ENCODE results near the gene B4GALT2.

B4GALT2 gene

DNA sequence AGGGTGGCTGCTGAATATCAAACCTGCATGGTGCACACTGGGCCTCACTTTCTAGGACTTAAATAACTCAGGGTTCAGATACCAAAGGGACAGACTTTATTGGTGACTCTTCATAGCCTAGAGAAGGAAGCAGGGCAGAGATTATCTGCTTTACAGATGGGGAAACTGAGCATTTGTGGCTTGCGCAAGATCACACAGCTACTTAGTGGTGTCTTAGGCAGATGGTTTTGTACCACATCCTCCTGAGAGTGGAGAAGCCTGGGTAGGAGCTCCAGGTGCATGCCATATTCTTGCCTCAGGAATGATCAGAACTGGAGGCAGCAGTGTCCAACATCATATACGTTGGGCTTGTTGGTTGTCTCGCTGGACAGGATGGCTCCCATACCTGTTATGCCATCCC, 16.0 kb upstream of the B4GALT2 start:
- no peak for DNase-seq (ENCODE audit: low read depth)
- TF ChIP-seq, protein P1, sequence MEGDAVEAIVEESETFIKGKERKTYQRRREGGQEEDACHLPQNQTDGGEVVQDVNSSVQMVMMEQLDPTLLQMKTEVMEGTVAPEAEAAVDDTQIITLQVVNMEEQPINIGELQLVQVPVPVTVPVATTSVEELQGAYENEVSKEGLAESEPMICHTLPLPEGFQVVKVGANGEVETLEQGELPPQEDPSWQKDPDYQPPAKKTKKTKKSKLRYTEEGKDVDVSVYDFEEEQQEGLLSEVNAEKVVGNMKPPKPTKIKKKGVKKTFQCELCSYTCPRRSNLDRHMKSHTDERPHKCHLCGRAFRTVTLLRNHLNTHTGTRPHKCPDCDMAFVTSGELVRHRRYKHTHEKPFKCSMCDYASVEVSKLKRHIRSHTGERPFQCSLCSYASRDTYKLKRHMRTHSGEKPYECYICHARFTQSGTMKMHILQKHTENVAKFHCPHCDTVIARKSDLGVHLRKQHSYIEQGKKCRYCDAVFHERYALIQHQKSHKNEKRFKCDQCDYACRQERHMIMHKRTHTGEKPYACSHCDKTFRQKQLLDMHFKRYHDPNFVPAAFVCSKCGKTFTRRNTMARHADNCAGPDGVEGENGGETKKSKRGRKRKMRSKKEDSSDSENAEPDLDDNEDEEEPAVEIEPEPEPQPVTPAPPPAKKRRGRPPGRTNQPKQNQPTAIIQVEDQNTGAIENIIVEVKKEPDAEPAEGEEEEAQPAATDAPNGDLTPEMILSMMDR (IDR thresholded peaks at IDR 0.05; ENCODE audit: low read depth, low read length, missing control alignments): no peak
- no peak overlapping the region for H3K4me3 ChIP-seq (ENCODE audit: low read depth, low read length)

DNA sequence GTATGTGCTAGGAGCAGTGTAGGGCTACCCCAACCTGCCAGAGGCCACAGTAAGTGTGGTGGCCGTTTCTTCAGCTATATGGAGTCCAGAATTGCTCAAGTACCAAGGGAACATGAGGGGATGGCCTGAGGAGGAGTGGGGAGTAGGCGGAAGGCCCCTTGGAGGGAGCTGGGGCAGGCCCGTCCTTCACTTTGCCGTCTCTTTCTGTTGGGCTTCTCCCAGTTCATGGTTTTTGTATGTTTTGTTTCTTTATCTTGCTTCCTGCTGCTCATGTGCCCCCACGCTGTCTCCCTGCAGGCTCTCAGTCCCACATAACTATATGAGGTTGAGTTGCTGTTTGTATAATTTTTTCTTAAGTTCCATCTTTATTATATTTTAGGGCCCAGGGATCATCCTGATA, 15.1 kb upstream of the B4GALT2 start:
- DNase-seq (ENCODE audit: low read depth): no peak
- H3K4me3 ChIP-seq (ENCODE audit: low read depth, low read length): no peak overlapping the region
- TF ChIP-seq, protein P1 (IDR thresholded peaks at IDR 0.05; ENCODE audit: low read depth, low read length, missing control alignments): no peak

DNA sequence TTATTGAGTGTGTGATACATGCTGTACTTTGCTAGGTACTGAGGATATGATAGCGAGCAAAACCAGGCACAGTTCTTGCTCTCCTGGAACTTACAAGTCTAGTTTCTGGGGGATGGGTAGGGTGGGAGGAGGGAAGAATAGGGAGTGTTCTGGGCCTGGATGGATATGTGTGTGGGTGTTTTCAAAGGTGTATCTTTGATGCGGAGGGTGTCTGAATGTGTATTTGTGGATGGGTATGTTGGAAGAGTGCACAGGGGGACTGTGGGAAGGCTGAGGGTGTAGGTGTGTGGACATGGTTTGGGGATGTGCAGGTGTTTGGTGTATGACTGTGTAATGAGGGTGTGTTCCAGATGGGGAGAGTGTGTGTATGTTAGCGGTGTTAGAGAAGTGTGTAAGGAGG, 13.7 kb upstream of the B4GALT2 start:
- H3K4me3 ChIP-seq (ENCODE audit: low read depth, low read length): no peak overlapping the region
- DNase-seq (ENCODE audit: low read depth): no peak
- TF ChIP-seq, protein P1 (IDR thresholded peaks at IDR 0.05; ENCODE audit: low read depth, low read length, missing control alignments): no peak

- TF ChIP-seq, protein P1 (IDR thresholded peaks at IDR 0.05; ENCODE audit: low read depth, low read length, missing control alignments): no peak
- H3K4me3 ChIP-seq (ENCODE audit: low read depth, low read length): no peak overlapping the region
- no peak for DNase-seq (ENCODE audit: low read depth)
Measured at GRCh38 chr1:43968348-43968948, 10.6 kb upstream of the B4GALT2 start.

GRCh38 chr1:43969416-43969745, 9.6 kb upstream of the B4GALT2 start:
- TF ChIP-seq, protein P1 (IDR thresholded peaks at IDR 0.05; ENCODE audit: low read depth, low read length, missing control alignments): no peak
- no peak for DNase-seq (ENCODE audit: low read depth)
- no peak overlapping the region for H3K4me3 ChIP-seq (ENCODE audit: low read depth, low read length)

- TF ChIP-seq, protein P1 (IDR thresholded peaks at IDR 0.05; ENCODE audit: low read depth, low read length, missing control alignments): no peak
- DNase-seq (ENCODE audit: low read depth): peak; percentile 95
- H3K4me3 ChIP-seq (ENCODE audit: low read depth, low read length): peak within 1 kb of the TSS; percentile 75
Measured at GRCh38 chr1:43969746-43970466, 9.1 kb upstream of the B4GALT2 start, which contains the start of gene DPH2. Gene DPH2 (plus strand): TSS chr1:43970010. CDS start chr1:43970176, 166 bp downstream.

- DNase-seq (ENCODE audit: low read depth): no peak
- TF ChIP-seq, protein P1 (IDR thresholded peaks at IDR 0.05; ENCODE audit: low read depth, low read length, missing control alignments): no peak
- peak overlapping the region; percentile 75 for H3K4me3 ChIP-seq (ENCODE audit: low read depth, low read length)
Measured at GRCh38 chr1:43970502-43970901, 8.5 kb upstream of the B4GALT2 start.

Measured in GM12864 (cell line).